Measurements from ENCODE around the gene PLCG2.

DNA sequence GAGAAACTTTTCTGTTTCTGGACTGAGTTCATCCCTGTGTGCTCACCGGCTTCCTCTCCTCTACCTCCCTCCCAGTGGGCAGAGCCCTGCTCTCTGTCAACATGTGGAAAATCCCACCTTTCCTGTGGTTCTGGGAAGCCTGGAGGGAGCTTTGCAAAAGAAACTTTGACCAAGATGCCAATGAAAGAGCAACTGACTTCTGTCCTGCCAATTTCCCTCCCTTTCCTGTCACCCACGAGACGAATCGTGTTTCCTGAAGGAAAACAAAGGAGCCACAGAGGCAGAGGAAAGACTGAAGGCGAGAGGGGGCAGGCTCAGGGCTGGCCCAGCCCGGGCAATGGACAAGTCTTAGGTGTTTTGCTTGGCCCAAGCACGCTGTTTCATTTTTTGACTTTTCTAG, 82.8 kb downstream of the PLCG2 start:
- TF ChIP-seq POLR2AphosphoS5 (IDR thresholded peaks at IDR 0.05; ENCODE audit: low read depth, low read length) (no peak), REST (IDR thresholded peaks at IDR 0.05; ENCODE audit: insufficient read depth in 1 of 2, low read depth in 2 of 2, low read length in 2 of 2) (no peak), TAF1 (IDR thresholded peaks at IDR 0.05; ENCODE audit: borderline replicate concordance, insufficient read depth, low read length) (no peak), SIN3A (IDR thresholded peaks at IDR 0.05; ENCODE audit: borderline replicate concordance, insufficient read depth, low read length) (no peak), FOXP2 (optimal IDR thresholded peaks at IDR 0.05; ENCODE audit: borderline replicate concordance, extremely low read depth, extremely low read length, insufficient read depth) (no peak)

Measured in PFSK-1 (cell line).